DND-41 (cell line): ENCODE data around the gene SHC4.

ENCODE experiments used
- ATAC-seq: fragments of 200-7000 bp; cut with Tn5 transposase; 3 replicates; pipeline ENCODE4 v1.9.1; 2021; ENCODE audit warnings: low read depth; ENCODE audit not compliant: insufficient read depth
- DNase-seq: peaks from one replicate; pipeline ENCODE4 v3.0.0-alpha.2; 2020
- H2AFZ ChIP-seq: 2 replicates; pipeline ENCODE4 v1.6.0; 2012; ENCODE audit warnings: low read depth, low read length
- H3K27ac ChIP-seq: 2 replicates; pipeline ENCODE4 v1.5.1; 2012; ENCODE audit warnings: low read length, inconsistent platforms
- H3K27me3 ChIP-seq: fragments of 200-600 bp; sonication (generic); 2 replicates; pipeline ENCODE4 v1.6.0; 2012; ENCODE audit warnings: low read length, mild to moderate bottlenecking, inconsistent platforms; ENCODE audit not compliant: insufficient read depth, poor library complexity
- H3K36me3 ChIP-seq: 2 replicates; pipeline ENCODE4 v1.5.1; 2012; ENCODE audit warnings: low read length, inconsistent platforms; ENCODE audit not compliant: insufficient read depth
- H3K4me1 ChIP-seq: 2 replicates; pipeline ENCODE4 v1.5.1; 2012; ENCODE audit warnings: mild to moderate bottlenecking, low read length; ENCODE audit not compliant: insufficient read depth
- H3K4me2 ChIP-seq: 2 replicates; pipeline ENCODE4 v1.6.0; 2012; ENCODE audit warnings: mild to moderate bottlenecking, moderate library complexity, low read length, inconsistent platforms; ENCODE audit not compliant: insufficient read depth
- H3K4me3 ChIP-seq, 2 experiments: fragments of 200-600 bp in 1 of 2; shearing (Covaris generic) in 1 of 2; 2 replicates each; pipeline ENCODE4 v1.5.1; 2012 to 2016; ENCODE audit warnings: inconsistent platforms in 2 of 2, low read length in 2 of 2, mild to moderate bottlenecking in 2 of 2, low read depth in 1 of 2, moderate library complexity in 1 of 2
- H3K79me2 ChIP-seq: 2 replicates; pipeline ENCODE4 v1.6.0; 2012; ENCODE audit warnings: low read length, inconsistent platforms; ENCODE audit not compliant: insufficient read depth
- H3K9ac ChIP-seq: 2 replicates; pipeline ENCODE4 v1.6.0; 2012; ENCODE audit warnings: low read depth, mild to moderate bottlenecking, inconsistent platforms, low read length, moderate library complexity
- H3K9me3 ChIP-seq: 2 replicates; pipeline ENCODE4 v1.5.1; 2012; ENCODE audit warnings: low read length, moderate library complexity, mild to moderate bottlenecking, inconsistent platforms; ENCODE audit not compliant: insufficient read depth, severe bottlenecking
- H4K20me1 ChIP-seq: 2 replicates; pipeline ENCODE4 v1.6.0; 2012; ENCODE audit warnings: low read length; ENCODE audit not compliant: insufficient read depth
- CTCF ChIP-seq: IDR thresholded peaks from 2 replicates; pipeline ENCODE4 v1.5.1; 2012; ENCODE audit warnings: borderline replicate concordance, low read length, moderate library complexity, mild to moderate bottlenecking; ENCODE audit not compliant: poor library complexity, severe bottlenecking; ENCODE audit errors: extremely low read depth
- EZH2 ChIP-seq: IDR thresholded peaks from 3 replicates; pipeline ENCODE4 v1.6.1; 2012; ENCODE audit warnings: borderline replicate concordance, low read depth, mild to moderate bottlenecking, moderate library complexity, low read length, inconsistent platforms; ENCODE audit not compliant: severe bottlenecking

SHC4 gene

GRCh38 chr15:48880070-48880634, 83.6 kb downstream of the SHC4 start:
- Histone ChIP-seq H3K4me3 (peak overlapping the region in 1 of 2 experiments; percentile 68; a peak in 1 of 4 replicates), H4K20me1 (peaks cover 10% of the 10 kb centered on the region; the same call in 1 of the 2 replicates), H3K9me3 (no peaks in the 10 kb centered on the region), H3K79me2 (peaks cover 24% of the 10 kb centered on the region), H3K27ac (no peak overlapping the region), H3K9ac (no peak overlapping the region), H3K4me1 (peaks cover 31% of the 10 kb centered on the region), H3K4me2 (peak overlapping the region; percentile 78; the same call in 1 of the 2 replicates), H3K27me3 (no peaks in the 10 kb centered on the region), H3K36me3 (no peaks in the 10 kb centered on the region), H2AFZ (no peak overlapping the region)
- no peak for TF ChIP-seq EZH2
- TF ChIP-seq CTCF, result no peak
- no peak for DNase-seq
- ATAC-seq, result no peak

DNA sequence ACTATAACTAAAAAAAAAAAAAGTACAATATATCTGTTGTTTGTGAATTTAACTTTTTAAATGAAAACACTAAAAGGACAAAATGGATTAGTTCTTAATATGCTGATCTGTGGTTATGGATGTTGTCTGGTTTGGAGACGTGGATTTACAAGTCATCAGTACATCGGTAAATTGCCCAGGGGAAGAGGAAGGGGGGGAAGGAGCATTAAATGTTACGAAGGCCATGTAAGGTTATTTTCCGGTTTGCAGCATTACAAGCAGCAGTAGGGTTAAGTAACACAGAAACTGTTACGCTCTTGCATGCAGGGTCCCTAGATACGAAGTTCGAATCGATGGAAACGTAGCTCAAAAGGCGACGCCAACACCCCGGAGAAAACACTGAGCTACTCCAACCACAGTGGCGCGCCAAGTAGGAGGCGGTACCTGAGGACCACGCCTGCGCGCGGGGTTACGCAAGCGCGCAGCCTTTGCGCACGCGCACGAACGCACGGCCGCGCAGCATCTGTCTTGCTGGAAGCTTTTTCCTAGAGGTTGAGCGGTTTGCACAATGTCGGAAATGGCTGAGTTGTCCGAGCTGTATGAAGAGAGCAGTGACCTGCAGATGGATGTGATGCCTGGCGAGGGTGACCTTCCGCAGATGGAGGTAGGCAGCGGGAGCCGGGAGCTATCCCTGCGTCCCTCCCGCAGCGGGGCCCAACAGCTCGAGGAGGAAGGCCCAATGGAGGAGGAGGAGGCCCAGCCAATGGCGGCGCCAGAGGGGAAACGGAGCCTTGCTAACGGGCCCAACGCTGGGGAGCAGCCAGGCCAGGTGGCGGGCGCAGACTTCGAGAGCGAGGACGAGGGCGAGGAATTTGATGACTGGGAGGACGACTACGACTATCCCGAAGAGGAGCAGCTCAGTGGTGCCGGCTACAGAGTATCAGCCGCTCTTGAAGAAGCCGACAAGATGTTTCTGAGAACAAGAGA, 85.8 kb downstream of the SHC4 start, which contains the start of gene EID1:
Gene EID1 (plus strand): TSS at position 505 of the 966 bp plus-strand sequence. CDS start 43 bp downstream, at position 548.
- peak; percentile 91 for DNase-seq
- Histone ChIP-seq H3K9me3 (no peaks in the 10 kb centered on the region), H3K27me3 (no peaks in the 10 kb centered on the region), H3K27ac (peak within 1 kb of the TSS; percentile 88), H4K20me1 (peaks cover 10% of the 10 kb centered on the region; the same call in 1 of the 2 replicates), H3K79me2 (peaks cover 24% of the 10 kb centered on the region), H3K4me2 (peak within 1 kb of the TSS; percentile 78), H3K9ac (peak within 1 kb of the TSS; percentile 73), H3K4me3 (peak within 1 kb of the TSS; percentile 61 to 68), H3K36me3 (no peaks in the 10 kb centered on the region), H2AFZ (peak within 1 kb of the TSS; percentile 74), H3K4me1 (peaks cover 31% of the 10 kb centered on the region)
- ATAC-seq, result peak; percentile 93
- TF ChIP-seq CTCF (no peak), EZH2 (no peak)

DNA sequence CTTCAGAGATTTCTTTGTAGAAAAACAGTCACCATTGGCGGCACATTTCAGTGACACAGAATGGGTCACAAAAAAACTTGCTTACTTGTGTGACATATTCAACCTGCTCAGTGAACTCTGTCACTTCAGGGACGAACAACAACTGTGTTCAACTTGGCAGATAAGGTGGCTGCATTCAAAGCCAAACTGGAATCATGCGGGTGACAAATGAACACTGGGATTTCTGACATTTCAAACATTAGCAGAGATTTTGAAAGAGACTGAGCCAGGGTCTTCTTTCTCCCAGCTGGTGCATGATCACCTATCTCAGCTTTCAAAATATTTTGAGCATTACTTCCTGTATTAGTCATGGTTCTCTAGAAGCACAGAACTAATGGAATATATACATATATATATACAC, 87.7 kb downstream of the SHC4 start:
- Histone ChIP-seq H3K79me2 (peaks cover 24% of the 10 kb centered on the region), H3K4me3 (no peak overlapping the region), H4K20me1 (peaks cover 10% of the 10 kb centered on the region; the same call in 1 of the 2 replicates), H3K27me3 (peaks cover 4% of the 10 kb centered on the region), H3K9ac (no peak overlapping the region), H2AFZ (no peak overlapping the region), H3K4me1 (peaks cover 31% of the 10 kb centered on the region), H3K4me2 (no peak overlapping the region), H3K27ac (no peak overlapping the region), H3K36me3 (no peaks in the 10 kb centered on the region), H3K9me3 (no peaks in the 10 kb centered on the region)
- TF ChIP-seq CTCF, result no peak
- TF ChIP-seq EZH2, result no peak
- ATAC-seq, result no peak
- DNase-seq, result no peak
